ENCODE results near the gene LINC01488.

The LINC01488 gene

GRCh38 chr11:69494851-69495250 lies 13.4 kb downstream of the LINC01488 start:
- DNase-seq, result no peak

DNA sequence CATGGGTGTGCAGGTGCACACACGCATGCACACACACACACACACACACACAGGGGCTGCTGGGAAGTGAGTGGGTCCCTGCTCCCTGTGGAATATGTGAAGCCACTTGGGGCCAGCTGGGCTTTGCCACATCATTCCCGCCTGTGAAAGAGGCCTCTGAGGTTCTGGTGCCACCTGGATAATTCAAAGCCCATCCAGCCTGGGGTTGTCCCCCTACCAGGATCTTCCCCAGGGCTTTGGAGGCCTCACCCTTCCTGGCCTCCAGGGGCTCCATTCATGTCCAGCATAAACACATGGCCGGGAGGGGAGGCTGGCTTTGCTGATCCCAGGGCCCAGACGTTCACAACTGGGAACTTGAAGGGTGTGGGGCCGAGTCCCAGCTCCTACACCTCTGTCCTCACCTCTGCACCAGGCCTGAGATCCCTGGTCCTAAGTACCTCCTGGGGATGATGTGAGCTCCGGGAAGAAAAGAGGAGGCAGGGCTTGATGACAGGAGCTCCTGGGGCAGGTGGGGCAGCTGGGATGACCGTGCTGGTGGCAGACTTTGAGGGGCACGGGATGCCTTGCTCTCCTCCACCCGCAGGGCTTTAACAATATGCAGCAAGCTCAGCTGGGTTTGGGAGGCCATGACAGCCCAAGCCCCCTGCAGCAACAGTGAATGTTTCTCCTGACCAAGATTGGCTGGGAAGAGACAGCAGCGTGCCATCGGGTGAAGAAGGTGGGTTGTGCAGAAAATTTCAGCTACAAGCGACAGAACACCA lies 14.2 kb downstream of the LINC01488 start:
- no peak for DNase-seq

DNA sequence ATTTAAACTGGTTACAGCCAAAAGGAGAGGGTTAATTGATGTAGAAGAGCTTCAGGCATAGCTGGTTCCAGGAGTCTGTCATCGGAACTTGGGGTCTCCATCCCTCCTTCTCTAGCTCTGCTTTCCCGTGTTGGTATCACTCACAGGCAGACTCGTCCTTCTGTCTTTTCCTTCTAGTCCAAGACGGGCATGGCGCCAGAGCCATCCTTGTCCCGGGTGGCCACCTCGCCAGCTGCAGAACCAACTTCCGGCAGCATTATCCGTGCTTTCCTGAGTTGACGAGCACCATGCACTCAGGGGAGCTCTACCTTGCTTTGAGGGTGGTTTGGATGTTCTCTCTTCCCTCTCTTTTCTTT lies 14.7 kb downstream of the LINC01488 start:
- no peak for DNase-seq

DNA sequence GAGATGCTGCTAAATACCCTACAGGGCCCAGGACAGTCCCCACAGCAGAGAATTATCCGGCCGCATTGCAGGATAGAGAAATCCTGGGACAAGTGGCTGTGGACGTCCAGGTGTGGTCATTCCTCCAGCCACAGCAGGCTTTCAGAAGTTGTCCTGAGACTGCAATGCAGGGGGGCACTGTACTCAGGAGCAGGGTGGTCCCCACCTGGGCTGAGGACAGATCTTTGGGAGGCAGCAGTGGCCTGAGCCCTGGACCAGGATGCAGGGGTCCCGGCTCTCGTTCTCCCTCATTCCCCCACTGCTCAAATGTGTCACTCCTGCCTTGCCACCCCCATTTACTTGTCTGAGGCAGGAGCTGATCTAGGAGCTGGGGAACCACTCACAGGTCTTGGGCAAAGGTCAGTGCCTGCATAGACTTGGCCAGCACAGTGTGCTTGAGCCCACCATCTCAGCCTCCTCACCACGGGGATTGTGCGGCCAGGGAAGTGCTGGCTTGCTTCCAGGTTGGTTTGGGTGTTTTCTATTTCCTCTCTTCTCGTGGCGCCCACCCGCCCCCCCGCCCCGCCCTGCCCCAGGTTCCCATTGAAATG lies 15.3 kb downstream of the LINC01488 start:
- DNase-seq, result no peak

DNA sequence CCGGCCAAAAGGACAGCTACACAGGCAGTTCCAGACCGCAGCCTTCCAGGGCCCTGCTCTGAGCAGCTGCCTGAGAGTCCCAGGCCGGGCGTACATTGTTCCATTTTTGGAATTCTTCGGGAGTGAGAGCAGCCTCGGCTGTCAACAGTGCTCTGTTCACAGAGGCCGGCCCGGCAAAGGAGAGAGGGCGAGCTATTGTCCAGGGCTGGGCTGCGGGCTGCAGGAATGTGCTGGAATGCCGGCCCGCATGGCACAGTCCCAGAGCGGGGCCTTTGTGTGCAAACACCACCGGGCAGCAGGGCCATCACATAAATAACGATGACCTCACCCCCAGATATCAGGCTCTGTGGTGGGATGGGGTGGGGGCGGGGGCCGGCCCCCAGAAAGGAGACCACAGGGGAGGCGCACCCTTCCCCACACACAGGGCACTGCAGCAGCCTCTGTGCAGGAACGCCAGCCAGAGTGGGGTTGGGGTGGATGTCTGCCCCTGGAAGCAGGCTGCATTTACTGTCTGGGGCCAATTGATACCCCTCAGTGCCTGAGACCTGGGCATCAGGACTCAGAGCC lies 15.8 kb downstream of the LINC01488 start:
- DNase-seq, result no peak

DNA sequence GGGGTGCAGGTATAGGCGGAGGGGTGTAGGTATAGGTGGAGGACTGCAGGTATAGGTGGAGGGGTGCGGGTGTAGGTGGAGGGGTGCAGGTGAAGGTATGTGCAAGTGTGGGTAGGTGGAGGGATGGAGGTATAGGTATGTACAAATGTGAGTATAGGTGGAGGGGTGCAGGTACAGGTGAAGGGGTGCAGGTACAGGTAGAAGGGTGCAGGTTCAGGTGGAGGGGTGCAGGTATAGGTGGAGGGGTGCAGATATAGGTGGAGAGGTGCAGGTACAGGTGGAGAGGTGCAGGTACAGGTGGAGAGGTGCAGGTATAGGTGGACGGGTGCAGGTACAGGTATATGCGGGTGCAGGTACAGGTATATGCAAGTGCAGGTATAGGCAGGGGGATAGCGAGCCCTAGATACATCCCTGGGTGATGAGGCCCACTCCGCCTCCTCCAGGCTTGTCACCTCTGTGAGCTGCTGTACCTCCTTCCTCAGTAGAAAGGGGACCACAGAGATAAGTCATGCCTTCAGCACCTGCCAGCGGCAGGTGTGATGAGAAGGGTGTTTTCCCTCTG lies 17.2 kb downstream of the LINC01488 start:
- no peak for DNase-seq

- DNase-seq, result no peak
These were observed 17.9 kb downstream of the LINC01488 start for GRCh38 chr11:69499186-69499917.

GRCh38 chr11:69499918-69500284 lies 18.4 kb downstream of the LINC01488 start:
- DNase-seq, result no peak

DNA sequence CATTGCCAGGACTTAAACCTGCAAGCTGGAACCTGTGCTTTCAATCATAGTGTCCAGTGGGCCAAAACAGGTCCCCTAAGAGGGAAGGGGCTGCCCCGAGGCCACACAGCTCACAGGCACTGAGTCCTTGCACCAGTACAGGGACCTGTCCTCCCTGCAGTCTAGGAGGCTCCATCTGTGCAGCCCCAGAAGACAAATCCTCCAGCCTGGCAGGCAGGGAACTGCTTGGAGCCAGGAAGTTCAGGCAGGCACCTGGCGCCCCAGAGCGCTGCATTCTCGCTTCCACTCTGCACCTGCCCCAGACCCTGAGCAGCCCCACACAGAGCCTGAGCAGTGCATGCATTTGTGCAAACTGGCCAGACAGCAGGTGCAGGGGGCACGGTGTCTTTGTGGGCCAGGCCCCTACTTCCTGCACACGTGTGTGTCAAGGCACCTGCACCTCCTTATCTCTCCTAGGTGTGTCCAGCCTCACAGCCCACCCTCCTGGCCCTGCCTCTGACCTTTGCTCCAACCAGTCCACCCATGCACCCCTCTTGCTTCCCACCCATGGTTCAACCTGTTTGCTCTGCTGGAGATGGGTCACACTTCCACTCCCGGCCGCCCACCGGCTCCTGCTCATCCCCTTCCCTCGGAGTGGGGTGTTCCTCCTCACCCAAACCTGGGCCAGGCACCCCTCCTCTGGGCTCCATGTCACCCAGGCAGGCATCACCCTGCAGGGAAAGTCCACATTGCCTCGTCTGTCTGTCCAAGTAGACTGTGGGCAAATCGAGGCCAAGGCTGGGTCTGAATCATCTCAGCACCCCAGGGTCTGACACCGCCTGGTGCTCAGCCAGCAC lies 19.0 kb downstream of the LINC01488 start:
- no peak for DNase-seq

GRCh38 chr11:69501121-69501489 lies 19.6 kb downstream of the LINC01488 start:
- no peak for DNase-seq

GRCh38 chr11:69501891-69502860 lies 20.7 kb downstream of the LINC01488 start:
- DNase-seq, result no peak

DNA sequence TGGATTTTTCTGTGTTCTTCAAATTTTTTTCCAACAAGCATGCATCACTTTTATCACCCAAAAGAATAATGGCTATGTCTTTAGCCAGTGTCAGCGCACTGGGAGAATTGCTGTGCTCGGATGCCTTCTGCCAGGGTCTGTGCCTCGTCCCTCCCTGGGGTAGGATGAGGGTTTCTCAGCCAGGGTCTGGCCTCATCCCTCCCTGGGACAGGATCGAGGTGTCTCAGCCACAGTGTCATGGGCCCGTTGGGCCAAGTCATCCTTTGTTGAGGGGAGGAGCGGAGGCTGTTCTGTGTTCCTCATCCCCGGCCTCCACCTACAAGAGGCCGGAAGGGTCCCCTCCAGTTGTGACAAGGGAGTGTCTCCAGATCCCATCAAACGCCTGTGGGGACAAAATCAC lies 22.7 kb downstream of the LINC01488 start:
- no peak for DNase-seq

- DNase-seq, result no peak
These were observed 23.3 kb downstream of the LINC01488 start for GRCh38 chr11:69504576-69505335.

GRCh38 chr11:69508974-69509373 lies 27.5 kb downstream of the LINC01488 start:
- DNase-seq, result no peak

DNA sequence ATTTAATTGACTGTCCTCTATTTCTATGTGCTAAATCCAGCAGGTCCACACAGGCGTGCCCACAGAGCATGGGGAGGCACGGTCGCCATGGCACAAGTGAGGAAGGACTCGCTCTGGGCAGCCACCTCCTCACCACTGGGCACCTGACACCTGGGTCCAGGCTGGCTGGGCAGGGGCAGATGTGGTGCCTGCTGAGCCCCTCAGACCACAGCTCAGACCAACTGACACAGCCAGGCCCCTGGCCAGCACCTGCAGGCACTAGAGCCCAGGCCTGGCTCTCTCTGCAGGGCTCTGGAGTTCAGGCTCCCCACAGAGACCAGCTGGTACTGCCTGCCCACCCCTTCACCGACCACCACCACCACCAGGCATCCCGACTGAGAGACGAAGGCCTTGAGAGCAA lies 27.9 kb downstream of the LINC01488 start:
- no peak for DNase-seq

DNA sequence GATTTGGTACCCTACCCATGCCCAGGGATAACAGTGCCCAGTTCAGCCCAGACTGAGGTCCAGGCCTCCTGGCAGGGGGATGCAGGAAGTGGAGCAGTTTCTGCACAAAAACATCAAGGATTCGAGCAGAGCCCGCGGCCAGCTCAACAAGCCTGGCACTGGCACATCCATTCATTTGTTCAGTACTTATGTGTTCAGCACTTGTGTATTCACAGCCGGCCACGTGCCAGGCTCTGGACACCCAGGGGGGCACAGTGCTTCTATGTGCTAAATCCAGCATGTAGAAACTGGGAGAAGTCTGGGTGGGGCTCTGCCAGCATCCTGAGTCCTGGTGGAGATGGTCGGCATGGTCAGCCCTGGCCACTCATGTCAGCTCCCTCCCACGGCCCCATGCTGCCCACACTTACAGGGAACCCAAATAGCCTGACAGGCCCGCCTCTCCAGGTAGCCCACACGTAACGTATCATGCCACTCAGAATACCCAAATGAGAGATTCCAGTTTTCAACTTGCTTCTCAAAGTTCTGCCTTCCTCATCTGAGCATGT lies 28.5 kb downstream of the LINC01488 start:
- no peak for DNase-seq

DNA sequence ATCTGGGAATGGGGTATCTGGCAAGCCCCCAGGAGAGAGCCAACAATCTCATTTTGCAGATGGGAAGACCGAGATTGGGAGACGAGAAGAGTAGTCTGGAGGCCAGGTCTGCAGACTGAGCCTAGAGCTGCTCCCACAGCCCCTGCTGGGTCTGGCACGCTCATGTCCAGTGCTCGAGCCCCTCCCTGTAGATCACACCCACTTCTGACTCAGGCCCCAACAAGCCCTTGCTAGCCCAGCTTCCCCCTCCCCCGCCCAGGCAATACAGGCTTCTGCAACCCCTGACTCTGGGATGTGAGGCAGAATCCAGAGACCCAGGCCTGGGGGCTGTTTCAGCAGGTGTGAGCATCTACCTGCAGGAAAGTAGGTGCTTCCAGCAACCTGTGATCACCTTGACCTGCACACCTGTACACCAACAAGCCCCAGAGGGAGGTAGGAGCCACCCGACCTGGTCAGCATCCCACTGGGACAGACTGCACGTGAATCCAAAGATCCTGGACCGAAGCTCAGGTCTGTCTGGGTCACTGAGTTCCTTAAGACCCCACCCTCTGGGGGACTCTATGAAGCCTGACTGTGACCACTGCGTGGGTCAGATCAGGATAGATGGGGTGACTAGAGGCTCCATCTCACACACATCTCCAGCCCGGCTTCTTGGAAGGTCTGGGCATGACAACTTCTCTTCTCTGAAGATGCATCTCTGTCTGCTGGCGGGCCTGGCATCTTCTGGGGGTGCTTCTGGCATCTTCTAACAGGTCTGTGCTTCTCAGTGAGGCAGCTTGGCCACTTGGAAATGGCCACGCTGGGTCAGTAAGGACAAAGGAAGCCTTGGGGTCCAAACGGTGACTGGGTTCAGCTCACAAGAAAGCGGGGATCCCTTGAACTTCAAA lies 29.3 kb downstream of the LINC01488 start:
- DNase-seq, result no peak

- no peak for DNase-seq
These were observed 30.0 kb downstream of the LINC01488 start for GRCh38 chr11:69511358-69512055.

DNA sequence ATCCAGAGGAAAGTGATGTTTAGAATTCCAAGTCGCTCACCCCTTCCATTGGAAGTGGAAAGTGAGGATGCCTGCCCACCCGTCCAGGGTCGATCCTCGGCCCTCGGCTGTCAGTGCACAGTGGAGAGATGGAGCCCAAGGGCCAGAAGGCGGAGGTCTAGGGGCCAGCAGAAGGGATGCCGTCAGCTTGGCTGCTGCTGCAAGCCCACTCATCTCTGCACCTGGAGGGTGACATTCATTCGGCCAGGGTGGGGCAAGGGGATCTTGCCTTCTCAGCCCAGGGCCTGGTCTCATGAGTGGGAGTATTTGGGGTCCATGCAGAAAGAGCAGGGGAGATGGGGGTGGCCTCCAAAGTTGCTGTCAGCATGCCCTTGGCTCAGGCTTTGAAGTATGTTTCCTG lies 30.7 kb downstream of the LINC01488 start:
- no peak for DNase-seq
